ENCODE results near the gene CMTM2.
"Not testable (repeated sequence)": the region's sequence is repeated elsewhere in the genome, so short reads cannot be mapped to it uniquely, and the experiment has no call there.

Gene CMTM2

GRCh38 chr16:66587881-66588600, 8.8 kb downstream of the CMTM2 start:
- no peak for FAIRE-seq

GRCh38 chr16:66588981-66589713, 9.9 kb downstream of the CMTM2 start:
- no peak for FAIRE-seq

DNA sequence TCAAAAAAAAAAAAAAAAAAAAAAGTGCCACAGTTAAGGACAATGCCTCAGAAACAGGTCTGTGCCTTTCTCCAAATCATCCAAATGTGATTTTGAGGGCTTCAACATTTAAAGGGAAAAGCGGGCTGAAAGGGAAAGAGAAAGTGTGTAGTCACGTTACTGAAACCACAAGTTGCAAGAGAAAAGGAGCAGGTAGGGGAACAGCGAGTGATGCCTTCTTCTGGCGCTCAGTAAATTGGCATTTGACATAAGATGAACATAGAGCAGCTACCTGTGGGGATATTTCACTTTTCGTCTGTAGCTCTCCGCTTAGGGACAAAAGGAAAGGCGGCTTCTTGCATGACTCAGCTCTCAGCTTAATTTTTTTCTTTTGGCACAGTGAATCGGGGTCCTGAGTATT, 11.1 kb downstream of the CMTM2 start:
- FAIRE-seq = no peak

DNA sequence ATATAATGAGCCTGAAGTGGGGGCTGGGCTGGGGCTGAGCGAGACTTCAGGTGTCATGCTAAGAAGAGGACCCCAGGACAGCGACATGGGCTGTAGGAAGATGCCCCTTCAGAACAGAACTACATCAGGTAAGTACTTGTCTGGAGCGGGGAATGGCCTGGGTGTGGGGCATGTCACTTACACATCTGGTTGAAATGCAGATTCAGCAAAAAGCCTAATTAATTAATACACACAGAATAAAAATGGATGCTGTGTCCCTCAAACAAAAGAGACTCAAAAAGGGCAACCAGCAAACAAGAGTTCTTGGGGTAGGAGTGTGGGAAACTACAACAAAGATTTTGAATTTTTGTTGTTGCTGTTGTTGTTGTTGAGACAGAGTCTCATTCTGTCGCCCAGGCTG, 11.8 kb downstream of the CMTM2 start:
- FAIRE-seq = no peak

DNA sequence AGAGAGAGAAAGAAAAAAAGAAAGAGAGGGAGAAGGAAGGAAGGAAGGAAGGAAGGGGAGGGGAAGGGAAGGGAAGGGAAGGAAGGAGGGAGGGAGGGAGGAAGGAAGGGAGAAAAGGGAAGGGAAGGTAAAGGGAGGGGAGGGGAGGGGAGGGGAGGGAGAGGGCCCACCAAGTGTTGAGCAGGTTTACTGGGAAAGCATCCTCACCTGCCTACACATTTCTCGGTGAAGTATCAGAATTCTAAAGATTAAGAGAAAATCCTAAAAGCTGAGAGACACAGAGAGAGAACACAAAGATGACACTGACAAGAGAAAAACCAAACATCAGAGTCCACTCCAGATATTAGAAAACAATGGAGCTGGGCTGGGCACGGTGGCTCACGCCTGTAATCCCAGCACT, 13.0 kb downstream of the CMTM2 start:
- FAIRE-seq = no peak

- no peak for FAIRE-seq
Observed at GRCh38 chr16:66592814-66593213, 13.6 kb downstream of the CMTM2 start.

DNA sequence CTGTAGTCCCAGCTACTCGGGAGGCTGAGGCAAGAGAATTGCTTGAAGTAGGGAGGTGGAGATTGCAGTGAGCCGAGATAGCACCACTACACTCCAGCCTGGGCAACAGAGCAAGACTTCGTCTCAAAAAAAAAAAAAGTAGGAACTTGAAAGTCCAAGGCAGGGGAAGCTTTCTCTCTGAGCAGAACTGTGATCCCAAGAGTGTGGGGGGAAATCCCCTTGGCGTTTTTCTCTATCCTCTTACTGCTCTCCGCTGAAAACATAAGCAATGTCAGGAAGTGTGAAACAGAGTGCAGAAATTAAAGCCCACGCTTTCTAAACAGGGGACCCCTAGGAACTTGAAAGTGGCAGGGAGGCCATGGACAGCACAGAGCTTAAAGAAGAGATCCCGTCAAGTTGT, 15.5 kb downstream of the CMTM2 start:
- no peak for FAIRE-seq

DNA sequence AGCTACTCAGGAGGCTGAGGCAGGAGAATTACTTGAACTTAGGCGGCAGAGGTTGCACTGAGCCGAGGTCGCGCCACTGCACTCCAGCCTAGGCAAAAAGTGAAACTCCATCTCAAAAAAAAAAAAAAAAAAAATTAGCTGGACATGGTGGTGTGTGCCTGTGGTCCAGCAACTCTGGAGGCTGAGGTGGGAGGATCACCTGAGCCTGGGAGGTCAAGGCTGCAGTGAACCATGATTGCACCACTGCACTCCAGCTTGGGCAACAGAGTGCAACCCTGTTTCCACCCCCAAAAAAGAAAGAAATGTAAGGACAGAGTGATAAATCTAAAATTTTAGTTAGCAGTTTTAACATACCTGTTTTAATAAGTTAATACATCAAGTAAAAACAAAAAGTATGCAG, 17.3 kb downstream of the CMTM2 start:
- FAIRE-seq = not testable (repeated sequence)

DNA sequence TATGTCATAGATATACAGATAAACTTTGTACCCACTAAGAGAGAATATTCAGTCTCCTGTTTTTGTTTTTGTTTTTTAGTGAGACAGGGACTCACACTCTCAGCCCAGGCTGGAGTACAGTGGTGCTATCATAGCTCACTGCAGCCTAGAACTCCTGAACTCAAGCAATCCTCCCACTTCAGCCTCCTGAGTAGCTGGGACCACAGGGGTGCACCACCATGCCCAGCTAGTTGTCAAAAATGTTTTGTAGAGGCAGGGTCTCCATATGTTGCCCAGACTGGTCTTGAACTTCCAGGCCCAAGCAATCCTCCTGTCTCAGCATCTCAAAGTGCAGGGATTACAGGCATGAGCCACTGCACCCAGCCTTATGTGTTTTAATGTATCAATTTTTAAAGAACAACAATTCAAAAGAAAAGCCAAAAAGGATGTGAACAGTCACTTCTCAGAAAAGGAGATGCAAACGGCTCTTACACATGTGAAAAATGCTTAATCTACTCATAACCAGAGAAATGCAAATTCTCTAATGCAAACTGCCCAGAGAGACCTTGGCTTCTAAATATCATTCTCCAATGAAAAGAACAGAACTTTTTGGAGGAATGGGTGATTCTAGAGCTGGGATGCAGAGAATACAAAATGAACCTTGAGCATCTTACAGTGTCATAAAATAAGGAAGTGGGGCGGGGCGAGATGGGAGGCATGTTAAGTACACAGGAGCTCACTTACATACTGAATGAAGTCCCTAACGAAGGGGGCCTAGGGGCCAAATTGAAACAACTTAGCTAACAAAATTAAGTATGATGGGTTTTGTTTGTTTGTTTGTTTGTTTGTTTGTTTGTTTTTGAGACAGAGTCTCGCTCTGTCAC, 18.0 kb downstream of the CMTM2 start:
- FAIRE-seq = no peak

DNA sequence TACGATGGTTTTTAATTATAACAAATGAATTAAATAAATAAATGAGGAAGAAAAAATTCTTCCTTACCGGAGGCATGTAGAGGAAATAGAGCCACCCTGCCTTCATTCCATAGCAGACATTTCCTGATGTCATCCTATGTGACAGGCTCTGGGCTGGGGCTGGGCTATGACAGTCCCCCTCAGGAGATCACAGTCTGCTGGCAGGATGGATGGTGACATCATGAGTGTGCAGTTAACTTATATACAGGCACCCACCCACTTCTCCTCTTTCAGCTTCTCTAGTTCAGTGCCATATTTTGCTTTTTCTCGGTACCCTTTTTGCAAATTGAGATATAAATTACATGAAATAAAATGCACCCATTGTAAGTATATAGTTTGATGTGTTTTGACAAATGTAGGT, 18.8 kb downstream of the CMTM2 start:
- no peak for FAIRE-seq

DNA sequence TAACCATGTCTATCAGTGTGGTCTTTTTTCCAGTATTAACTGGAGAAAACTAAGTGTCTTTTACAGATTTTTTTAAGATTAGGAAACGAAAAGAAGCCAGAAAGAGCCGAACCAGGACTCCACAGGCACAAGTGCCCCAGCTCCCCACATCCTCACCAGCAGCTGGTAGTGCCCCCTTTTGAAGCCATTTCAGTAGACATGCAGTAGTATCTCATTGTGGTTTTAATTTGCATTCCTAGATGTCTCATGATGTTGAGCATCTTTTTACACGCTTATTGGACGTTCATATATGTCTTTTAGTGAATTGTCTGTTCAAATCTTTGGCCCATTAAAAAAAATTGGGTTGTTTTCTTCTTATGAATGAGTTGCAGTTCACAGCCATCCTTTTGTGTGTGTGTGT, 20.5 kb downstream of the CMTM2 start:
- FAIRE-seq = no peak

GRCh38 chr16:66600477-66600876, 21.2 kb downstream of the CMTM2 start:
- no peak for FAIRE-seq

DNA sequence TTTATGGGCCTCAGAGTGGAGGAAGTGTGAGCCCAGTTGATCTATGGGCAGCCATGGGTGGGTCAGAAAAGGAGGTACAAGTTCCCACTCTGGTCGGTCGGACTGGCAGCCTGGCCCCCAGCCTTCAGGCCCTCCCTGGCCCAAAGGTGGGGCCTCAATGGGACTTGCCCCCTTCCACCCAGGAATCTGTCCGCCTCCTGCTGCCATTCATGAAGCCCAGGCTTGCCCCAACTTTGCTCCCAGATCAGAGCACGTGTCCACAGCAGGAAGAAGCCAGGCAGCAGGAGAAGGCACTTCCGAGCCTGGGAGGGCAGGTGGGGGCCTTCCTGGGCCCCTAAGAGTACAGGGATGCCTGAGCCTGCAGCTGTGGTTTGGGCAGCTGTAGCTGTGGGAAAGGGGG, 22.2 kb downstream of the CMTM2 start:
- FAIRE-seq = no peak

GRCh38 chr16:66603537-66604375, 24.5 kb downstream of the CMTM2 start:
- FAIRE-seq = no peak

DNA sequence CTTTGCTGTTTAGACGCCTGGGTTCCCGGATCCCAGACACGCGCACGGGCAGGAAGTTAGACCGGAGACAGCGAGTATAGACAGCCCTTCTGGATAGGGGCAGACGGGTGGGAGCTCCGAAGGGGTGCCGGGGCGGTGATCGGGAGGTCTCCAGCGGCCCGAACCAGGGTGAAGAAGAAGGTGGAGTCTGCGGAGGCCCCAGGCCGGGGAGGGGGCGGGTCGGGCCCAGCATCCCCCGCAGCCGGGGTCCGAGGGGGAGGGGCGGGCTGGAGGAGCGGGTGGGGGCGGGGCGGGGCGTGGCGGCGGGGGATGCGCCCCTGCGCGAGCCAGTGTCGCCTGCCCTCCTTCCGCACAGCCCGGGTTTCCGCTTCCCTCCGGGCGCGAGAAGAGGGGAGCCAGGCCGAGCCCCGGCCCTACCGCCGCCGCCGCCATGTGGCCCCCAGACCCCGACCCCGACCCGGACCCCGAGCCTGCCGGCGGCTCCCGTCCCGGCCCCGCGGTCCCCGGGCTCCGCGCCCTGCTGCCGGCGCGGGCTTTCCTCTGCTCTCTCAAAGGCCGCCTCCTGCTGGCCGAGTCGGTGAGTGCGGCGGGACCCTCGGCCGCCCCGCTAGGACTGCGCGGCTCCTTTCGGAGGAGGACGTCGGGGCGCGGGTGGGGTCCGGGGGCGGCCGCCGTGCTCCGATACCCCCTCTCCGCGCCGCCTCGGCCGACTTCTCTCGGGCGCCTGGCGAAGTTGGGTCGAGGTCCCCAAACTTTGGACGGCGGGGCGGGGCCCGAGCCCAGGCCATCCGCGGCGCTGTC, 25.3 kb downstream of the CMTM2 start, which contains the start of gene CMTM3:
TSS of gene CMTM3 (plus strand) at position 329 of the 801 bp plus-strand sequence. CDS start at position 431, 102 bp downstream.
- no peak for FAIRE-seq

DNA sequence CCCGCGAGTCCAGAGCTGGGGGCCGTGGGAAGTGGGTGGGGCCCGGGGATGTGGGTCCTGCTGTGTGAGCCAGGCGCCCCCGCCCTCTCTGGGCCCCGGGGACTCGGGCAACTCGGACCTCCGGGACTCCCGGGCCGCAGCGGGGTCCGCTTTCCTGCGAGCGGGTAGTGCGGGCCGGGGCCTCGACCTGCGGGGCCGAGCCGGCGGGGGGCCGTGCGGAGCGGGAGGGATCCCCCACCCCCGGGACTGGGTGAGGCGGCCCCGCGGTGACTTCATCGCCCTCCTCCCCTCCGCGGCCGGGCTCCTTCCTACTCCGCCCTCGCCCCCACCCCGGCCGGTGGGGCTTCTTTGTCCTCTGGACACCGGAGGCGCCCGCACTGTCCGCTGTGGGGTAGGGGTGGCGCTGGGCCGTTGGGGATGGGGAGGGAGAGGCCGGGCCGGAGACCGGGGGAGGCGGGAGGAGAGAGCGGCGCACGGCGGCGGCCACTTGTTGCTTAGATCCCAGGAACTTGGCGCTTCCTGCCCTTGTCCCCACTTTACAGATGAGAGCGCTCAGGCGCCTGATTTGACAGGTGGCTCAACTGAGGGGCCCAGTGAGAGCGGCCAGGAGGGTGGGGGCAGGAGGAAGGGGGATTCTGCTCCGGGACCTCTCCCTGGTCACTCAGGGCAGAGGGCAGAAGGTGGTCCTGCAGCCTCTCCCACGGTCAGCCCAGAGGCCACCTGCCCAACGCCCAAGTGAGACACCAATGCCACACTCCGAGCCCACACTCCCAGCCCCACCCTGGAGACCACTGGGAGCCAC, 26.1 kb downstream of the CMTM2 start:
- FAIRE-seq = no peak

GRCh38 chr16:66605979-66606751, 26.9 kb downstream of the CMTM2 start:
- no peak for FAIRE-seq

- no peak for FAIRE-seq
Observed at GRCh38 chr16:66608241-66609138, 29.2 kb downstream of the CMTM2 start.

DNA sequence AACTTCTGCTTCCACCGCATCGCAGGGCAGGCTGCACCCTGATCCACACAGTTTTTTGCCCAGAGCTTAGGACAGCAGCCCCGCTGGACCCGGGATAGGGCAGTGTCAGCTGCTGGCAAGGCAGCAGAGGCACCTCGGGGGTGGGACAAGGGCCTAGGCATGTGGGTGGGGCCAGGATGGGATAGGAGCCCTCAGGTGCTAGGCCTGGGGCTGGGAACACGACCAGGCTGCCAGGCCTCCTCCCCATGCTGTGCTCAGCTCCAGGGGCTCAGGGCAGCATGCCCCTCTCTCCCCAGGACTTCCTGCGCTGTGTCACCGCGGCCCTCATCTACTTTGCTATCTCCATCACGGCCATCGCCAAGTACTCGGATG, 29.9 kb downstream of the CMTM2 start:
- FAIRE-seq = no peak

Measured in endometrium (tissue), 2 donors.